Raji (cell line): ENCODE data around the gene DHDDS.
A peak's percentile ranks its signal among the peaks of the same experiment; 100 is the strongest.

Source experiments
- POLR2A ChIP-seq: IDR thresholded peaks from 2 replicates; pipeline ENCODE4 v1.6.1; 2011; ENCODE audit warnings: low read depth, low read length, control low read depth; ENCODE audit not compliant: insufficient read depth

DHDDS gene

DNA sequence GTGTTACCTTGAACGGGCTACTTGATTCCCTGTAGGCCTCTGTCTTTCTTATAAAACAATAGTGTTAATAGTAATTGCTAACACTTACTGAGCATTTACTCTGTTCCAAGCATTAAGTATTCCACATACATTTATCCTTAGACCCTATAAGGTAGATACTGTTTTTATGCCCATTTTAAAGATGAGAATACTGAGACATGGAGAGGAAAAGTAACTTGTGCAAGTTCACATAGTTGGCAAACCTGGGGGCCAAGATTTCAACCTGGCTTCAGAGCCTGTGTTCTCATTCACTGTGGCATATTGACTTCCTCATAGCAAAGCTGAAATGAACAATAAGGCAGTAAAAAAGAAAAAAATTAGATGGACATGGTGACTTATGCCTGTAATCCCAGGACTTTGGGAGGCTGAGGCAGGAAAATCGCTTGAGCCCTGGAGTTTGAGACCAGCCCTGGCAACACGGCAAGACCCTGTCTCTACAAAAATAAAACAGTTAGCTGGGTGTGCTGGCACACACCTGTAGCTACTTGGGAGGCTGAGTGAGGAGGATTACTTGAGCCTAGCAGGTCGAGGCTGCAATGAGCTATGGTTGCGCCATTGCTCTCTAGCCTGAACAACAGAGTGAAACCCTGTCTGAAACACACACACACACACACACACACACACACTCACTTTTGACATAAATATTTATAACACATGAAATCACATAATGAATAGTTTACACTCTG lies 20.5 kb downstream of the DHDDS start:
- TF ChIP-seq POLR2A: no peak

DNA sequence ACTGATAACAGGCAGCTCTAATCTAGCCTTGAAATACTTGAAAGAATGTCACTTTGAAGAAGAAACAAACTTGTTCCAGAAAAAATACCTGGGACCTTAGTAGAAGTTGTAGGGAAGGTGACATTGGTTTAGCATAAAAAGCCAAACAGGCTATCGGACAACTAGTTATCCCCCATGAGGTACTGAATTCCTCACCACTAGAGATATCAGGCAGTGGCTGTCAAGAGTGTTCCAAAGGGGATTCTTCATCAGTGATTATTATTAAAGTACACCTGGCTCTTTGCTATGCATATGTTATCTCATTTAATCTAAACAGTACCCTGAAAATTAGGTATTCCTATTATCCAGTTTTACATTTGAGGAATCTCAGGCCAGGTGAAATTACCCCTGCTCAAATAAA lies 27.0 kb downstream of the DHDDS start:
- no peak for TF ChIP-seq POLR2A

DNA sequence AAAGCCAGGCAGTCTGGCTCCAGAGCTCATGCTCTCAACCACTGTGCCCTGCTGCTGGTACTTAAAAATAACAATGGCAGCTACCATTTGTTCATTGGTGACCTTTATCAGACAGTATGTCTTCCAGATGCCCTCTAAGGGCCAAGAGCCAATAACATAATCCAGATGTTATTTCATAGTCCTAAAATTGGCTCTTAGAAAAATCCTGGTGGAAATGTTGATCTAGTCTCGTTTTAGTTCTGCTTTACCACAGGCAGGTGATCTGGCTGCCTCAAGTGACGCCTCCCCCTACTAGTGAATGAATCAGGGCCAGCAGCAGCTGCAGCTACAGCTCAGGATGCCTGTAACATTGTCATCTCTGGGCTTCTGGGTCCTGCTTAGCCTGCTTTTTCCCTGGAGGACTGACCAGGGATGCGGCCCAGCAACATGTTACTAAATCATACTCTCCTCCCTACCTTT lies 27.5 kb downstream of the DHDDS start:
- no peak for TF ChIP-seq POLR2A

DNA sequence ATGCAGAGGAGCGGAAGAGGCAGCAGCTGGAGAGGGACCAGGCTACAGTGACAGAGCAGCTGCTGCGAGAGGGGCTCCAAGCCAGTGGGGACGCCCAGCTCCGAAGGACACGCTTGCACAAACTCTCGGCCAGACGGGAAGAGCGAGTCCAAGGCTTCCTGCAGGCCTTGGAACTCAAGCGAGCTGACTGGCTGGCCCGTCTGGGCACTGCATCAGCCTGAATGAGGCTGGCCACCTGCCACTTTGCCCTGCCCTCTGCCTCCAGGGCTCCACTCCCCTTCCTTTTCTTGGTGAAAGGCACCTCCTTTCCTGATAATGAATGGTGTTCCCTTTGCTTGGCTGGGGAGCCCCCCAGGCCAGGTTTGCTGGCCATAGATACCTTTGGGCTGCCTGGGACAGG lies 36.8 kb downstream of the DHDDS start:
- TF ChIP-seq POLR2A: no peak; the same call in 1 of the 2 replicates

GRCh38 chr1:26469558-26469957 lies 37.4 kb downstream of the DHDDS start:
- TF ChIP-seq POLR2A: 0 out of 2 replicates have a peak, but pooled peaks have one; percentile 12

DNA sequence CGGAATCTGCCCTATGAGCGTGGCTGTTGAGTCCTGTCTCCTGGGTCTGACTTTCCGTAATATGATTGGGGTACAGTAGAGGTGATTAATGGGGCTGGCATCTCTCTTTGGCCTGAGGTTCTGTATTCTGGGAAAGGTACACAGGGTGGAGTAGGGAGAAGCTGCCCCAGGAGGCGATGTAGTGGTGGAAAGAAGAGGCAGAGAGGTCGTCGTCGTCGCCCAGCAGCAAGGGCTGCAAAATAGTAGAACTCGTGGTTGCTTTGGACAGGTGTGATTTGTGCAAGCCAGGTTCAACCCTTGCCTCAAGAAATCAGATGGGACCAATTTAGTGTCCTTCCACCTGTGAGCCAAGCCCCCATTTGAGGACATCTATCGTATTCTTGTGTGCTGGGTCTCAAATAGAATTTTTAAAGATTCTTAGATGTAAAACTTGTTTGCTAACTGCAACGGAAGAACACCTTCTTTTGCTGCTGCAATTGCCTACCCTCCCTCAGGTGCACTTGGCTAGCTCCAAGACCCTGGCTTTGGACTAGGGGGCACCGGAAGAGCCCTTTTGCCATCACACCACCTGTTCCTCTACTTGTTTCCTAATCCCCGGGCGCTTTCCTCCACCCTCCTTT lies 38.9 kb downstream of the DHDDS start:
- peak; percentile 32; the same call in 1 of the 2 replicates for TF ChIP-seq POLR2A

GRCh38 chr1:26471498-26472319 lies 39.6 kb downstream of the DHDDS start:
- TF ChIP-seq POLR2A: peak; percentile 54

DNA sequence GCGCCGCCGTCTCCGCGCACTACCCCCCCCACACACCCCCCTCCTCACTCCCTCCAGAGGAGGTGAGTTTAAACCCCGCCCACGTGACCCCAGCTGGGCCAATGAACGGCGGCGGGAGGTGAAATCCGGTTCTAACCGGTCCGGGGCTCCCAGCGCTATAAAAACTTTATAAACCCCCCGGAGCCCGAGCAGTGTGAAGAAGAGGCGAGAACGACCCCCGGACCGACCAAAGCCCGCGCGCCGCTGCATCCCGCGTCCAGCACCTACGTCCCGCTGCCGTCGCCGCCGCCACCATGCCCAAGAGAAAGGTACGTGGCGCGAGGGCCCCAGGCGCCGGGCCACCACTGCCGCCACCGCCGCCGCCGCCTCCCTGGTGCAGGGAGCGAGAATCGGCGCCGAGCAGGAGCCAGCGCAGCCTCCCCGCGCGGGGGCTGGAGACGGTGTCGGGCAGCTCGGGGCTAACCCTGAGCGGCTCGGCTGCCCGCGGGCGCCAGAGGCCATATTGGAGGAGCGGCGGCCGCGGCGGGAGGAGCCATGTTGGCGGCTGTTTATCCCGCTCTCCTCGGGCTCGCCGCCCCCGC lies 40.3 kb downstream of the DHDDS start, which contains the start of gene HMGN2:
Gene HMGN2 (plus strand): TSS at position 121 of the 581 bp plus-strand sequence. CDS start 173 bp downstream, at position 294.
- peak; percentile 82 for TF ChIP-seq POLR2A

- no peak for TF ChIP-seq POLR2A
These were observed 41.1 kb downstream of the DHDDS start for GRCh38 chr1:26472901-26473845.

- TF ChIP-seq POLR2A: no peak
These were observed 42.7 kb downstream of the DHDDS start for GRCh38 chr1:26474818-26475217.

DNA sequence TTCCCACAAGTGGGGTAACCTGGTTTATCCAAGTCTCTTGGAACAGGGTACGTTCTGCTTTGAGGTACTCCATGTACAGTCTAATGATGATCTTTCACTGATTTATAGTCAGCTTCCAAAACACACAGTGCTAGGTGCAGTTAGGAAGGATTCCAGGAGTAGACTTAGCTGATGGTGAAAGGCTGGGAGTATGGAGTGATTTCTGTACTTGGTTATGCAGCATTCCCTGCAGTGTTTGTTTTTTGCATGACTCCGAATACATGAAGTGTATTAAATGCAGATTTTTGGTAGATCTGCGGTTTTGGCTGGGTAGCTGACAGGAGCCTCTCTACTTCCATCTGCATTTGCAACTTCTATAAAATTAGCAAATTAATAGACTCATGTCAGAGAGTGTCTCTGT lies 43.9 kb downstream of the DHDDS start:
- no peak for TF ChIP-seq POLR2A

- no peak for TF ChIP-seq POLR2A
These were observed 44.8 kb downstream of the DHDDS start for GRCh38 chr1:26476958-26477357.

DNA sequence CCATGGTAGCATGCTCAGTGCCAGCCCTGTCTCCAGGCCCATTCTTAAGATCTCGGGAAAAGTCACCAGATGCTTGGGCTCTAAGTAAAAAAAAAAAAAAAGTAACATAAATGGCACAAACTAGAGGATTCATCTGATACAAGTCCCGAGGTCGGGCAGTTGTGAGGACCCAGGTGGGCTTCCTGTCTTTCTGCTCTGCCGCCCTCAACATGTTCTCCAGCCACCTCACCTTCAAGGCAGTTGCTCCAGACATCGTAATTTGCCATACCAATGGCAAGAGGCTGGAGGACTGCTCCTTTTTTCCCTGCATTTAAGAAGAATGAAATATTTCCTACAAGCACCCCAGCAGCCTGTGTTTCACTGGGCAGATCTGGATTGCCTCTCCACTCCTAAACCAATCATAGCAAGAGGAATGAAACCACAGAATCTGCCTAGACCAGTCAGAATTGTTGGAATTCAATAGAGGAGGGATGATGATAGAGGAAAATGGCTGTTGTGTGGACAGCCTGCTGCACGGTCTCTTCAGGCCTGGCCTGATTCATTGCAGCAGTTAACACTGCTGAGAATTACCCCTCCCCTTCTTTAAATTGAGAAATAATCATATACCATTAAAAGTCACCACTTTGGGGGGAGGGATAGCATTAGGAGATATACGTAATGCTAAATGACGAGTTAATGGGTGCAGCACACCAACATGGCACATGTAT lies 45.5 kb downstream of the DHDDS start:
- 0 out of 2 replicates have a peak, but pooled peaks have one; percentile 14 for TF ChIP-seq POLR2A
